Midbrain (tissue), 1 donor: ENCODE measurements around the gene CRTC1.

Experiments
- DNase-seq: peaks from one replicate; lab custom pipeline; 2025; lab: John Stamatoyannopoulos, UW

CRTC1 gene

DNA sequence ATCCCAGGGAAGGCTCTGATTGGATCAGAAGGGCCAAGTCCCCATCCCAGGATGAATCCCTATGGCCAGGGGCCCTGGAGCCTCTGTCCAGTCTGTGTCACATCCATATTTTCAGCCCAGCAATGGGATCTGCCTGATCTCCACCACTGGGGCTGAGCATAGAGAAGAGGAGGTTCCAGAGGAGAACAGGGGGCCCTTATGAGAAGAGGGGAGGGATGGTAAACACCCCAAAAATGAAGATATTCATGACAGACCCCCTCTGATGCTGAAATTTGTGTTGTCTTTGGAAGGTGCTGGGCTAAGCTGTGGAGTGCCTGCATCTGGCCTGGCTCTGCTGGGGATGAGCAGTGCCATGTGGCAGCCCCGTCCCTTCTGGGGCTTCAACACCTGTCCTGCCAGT, 32.2 kb upstream of the CRTC1 start:
- DNase-seq, result no peak

DNA sequence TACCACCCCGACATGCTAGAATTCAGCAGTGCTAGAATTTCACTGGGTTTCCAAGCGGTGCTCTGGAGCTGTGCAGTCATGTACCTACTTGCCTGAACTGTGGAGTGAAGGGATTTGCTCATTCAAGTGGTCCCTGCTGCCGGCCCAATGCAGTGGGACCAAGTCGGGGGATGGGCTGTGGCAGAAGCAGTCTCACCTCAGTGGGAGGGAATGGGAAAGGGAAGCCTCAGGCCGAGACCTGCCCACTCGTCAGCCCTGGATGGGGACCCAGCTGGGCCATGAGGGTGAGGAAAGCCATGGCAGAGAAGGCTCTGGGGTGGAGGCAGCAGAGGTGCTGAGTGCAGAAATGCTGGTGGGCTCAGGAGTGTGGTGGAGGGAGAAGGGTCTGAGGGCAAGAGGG, 31.7 kb upstream of the CRTC1 start:
- DNase-seq, result no peak

DNA sequence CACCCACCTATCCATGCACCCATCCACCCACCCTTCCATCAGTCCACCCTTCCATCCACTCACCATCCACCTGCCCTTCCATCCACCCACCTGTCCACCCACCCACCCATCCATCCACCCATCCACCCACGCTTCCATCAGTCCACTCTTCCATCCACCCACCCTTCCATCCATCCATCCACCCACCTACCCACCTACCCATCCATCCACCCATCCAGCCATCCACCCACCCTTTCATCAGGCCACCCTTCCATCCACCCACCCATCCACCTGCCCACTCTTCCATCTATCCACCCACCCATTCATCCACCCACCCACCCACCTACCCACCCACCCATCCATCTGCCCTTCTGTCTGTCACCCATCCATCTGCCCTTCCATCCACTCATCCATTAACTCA, 29.6 kb upstream of the CRTC1 start:
- DNase-seq, result no peak

DNA sequence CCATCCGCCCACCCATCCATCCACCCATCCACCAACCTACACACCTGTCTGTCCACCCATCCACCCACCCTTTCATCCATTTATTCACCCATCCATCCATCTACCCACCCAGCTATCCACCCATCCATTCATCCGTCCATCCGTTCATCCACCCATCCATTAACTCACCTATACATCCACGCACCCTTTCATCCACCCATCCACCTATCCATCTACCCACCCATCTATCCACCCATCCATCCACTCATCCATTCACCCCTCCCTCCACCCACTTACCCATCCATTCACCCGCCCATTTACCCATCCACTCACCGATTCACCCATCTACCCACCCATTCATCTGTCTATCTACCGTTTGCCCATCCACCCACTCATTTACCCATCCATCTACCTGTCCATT, 29.0 kb upstream of the CRTC1 start:
- no peak for DNase-seq

DNA sequence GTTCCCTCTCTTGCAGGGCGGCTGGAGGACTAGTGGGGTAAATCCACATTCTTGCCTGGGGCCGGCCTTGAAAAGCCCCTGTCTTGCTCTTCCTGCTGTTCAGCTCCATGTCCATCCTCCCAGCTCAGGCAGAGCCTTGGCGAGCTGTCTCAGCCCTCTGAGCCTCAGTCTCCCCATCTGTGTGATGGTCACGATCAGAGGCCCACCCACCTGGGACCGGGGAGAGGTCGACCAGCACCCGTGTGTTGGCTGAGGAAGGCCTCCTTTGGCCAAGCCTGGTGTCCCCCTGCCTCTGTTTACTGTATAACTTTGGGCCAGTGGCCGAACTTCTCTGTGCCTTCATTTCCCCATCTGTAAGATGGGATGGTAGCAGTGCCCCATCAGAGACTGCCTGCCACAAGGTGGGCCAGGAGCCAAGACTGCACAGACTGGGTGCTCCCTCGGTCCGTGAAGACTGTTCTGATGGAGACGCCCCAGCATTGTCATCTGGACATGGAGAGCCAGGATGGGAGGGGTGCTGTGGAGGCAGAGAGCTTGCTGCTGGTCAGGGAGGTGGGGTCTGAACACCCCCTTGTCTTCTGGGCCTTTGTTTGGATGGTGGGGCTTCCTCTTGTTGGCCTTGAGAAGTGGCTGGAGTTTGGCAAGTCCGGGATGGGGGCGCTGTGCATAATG, 28.2 kb upstream of the CRTC1 start:
- no peak for DNase-seq

DNA sequence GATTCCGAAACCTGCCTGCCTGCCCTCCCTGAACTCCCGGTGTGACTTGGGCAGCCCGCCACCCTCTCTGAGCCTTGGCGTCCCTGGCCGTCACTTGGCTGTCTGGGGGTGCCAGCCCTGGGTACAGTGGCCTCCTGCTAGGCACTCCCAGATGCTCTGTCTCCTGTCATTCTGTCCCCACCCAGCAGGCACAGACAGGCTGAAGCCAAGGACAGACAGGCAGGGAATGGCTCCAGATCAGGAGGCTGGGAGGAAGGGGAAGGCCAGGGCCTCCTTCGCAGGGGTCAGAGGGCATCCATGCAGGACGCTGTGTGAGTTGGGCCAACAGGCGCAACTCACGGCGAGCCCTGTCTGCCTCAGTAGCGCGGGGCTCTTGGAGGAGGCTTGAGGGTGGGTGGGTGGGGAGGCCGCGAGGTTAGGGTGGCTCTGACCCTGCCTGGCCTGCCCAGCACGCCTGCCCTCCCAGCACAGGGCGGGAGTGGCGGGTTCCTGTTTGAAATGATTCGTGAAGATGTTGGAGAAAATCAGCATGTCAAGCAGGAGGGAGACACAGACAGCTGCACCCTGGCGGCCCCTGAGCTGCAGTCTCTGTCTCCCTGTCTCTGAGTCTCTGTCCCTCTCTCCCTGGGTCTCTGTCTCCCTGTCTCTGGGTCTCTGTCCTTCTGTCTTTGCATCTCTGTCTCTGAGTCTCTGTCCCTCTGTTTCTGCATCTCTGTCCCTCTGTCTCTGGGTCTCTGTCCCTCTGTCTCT, 27.0 kb upstream of the CRTC1 start:
- no peak for DNase-seq

DNA sequence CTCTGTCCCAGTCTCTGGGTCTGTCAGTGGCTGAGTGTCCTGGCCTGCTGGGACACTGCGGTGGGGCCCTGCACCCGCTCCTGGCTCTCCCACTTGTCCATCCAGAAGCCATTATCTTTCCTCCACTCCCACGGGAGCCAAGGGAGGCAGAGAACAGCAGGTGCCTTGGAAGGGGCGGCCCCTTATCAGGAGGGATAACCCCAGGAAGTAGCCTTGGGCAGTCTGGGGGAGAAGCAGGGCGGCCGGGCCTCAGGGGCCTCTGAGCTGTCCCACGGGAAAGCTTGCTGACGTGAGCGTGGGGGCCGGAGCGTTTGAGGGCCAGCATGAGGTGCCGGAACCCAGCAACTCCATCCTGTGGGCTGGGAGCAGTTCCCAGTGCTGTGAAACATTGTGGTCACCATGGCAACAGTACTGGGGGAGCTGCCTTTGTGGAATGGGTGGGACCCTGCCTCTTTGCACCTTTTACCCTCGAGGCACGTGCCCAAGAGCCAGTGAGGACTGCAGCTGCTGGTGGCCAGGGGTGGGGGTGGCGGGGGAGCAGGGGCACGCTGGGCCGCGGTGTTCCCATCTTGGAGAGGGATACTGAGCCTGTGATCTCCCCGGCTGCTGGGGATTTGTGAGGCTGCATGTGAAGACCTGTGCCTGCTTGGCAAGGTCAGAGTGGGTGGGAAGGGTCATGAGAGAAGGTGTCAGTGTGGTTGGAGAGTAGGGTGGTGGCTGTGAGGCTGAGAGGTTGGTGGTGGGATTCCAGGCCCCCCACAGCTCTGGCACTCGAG, 25.7 kb upstream of the CRTC1 start:
- DNase-seq, result no peak

DNA sequence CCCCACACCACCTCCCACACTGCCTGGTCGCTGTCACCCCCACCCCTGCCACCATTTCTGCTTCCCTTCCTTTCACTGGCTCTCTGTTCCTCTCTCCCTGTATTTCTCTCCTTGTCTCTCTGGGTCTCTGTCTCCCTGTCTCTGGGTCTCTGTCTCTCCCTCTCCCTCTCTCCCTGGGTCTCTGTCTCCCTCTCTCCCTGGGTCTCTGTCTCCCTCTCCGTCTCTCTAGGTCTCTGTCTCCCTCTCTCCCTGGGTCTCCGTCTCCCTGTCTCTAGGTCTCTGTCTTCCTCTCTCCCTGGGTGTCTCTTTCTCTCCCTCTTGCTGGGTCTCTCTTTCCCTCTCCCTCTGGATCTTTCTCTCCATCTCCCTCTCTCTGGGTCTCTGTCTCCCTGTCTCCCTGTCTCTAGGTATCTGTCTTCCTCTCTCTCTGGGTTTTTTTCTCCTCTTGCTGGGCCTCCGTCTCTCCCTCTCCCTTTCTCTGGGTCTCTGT, 25.1 kb upstream of the CRTC1 start:
- no peak for DNase-seq

DNA sequence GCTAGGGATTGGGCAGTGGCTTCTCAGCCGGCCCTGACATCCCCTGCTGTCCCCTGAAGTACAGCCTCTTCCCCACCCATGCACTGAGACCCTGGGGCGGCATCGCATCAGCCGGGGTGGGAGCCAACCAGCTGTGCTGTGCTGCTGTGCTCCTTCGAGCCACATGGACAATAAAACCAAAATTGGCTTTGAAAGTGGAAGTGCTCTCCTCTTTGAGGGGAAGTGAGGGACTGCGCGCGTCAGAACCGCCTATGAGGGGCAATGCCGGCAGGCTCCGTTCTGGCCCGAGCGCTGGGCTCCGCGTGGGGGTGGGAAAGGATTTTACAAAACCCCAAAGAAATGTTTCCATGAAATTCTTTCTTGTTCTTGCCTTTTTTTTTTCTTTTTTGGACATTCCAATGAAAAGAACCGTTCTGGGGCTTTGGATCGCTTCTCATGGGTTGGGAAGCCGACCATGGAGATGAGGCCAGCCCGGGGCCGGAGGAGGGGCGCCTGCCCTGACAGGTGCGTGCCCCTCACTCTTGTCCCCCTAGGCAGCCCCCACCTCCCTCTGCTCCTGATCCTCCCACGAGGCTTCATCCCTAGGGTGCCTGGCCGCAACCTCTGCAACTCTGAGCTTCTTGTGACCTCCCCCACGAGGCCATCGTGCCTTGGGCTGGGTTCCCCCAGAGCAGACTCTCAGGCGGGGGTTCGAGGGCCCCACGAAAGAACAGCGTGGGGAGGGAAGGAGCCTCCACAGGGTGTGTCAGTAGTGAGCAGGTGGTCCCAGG, 24.0 kb upstream of the CRTC1 start:
- peak; percentile 30 for DNase-seq

DNA sequence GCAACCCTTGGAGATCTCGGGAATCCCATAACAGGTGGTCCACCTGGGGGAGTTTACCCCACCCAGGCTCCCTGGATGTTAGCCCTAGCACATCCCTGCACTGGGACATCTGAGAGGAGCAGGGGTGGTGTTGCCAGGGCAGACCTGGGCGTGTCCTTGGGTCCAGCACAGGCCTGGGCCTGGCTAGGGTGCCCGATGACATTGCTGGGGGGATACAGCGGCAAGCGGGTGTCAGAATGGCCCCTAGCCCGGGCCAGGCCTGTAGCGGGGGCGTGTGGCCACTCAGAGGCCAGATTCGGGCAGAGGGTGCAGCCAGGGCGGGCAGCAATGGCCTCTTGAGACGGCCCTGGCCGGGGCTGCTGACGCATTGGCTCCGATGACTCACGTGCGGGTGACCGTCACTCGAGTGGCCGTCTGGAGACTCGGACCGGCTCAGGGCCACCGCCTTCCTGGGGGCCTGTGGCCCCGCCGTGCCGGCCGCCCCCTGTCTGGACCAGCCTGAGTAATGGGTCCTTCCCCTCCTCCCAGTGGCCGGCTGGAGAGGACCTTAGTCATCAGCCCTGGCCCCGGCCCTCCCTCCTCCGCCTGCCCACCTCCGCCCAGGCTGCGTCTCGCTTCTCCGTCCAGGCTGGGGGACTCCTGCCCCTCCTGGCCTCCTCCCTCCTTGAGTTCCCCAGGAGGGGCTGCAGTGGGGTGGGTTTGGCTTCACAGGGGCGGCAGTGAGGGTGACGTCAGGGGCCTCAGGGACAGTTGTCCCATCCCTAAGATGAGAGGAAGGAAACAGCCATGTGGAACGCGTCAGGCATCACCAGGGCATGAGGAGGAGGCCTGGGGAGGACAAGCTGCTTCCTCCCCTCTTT, 23.2 kb upstream of the CRTC1 start:
- no peak for DNase-seq

DNA sequence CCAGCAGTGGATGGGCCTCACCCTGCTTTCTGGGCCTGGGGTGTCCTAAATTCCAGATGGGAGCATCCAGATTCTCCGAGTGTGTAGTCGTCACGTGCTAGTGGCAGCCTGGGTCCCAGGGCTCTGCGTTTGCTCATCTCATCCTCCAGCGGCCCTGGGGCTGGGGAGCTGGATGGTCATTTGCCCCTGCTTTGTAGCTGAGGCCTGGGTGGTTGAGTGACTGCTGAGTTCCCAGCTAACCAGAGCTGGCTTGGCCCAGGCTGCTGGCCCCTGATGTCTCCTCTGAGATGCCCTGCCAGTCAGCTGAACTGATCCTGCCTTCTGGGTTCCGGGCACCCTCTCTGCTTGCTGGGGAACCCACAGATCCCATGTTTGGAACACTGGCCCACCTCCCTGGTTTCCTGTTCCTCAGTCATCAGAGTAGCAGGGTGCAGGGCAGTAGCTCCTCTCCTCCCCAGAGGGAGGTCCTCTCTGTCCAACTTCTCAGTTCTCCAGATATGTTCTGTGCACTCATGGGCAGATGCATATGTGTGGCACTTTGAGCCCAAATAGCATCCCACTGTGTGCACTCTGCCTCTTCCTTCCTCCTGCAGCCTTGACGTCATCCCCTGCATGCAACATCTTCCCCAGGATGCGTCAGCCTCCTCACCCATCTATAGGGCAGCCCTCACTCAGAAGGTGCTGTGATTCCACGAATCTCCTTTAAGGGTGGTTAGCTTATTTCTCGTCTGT, 22.4 kb upstream of the CRTC1 start:
- DNase-seq, result no peak

DNA sequence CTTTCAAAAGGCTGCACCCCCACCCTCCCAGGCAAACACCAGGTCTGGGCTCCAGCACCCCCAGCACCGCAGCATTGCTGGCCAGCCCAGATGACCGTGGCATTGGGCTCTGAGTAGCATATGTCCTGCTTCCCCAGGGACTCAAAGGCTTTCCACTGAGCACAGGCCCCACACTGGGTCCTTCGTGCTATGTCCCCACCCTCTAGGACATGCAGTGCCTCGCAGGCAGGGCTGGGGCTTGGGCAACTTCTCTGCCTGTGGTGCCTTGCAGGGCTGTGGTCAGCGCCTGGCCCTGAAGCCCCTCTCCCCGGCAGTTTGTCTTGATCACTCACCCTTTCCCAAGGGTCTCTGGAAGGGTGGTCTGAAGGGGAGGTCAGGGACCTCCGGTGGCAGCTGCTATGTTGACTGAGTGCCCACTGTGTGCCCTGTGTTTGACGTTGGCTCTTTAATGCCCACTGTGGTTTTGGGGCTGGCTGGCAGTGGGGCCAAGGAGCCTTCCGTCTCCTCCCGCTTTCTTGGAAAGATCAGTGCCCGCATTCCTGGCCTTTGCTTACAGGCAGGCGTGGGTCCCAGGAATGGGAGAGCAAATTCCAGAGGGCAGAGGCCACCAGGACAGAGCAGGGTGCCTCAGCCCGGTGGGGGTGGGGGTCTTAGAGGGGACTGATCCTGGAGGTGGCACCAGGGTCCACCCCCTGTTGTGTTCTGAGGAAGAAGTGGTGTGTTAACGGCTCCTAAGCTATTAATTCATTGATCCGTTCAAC, 20.3 kb upstream of the CRTC1 start:
- DNase-seq, result no peak

DNA sequence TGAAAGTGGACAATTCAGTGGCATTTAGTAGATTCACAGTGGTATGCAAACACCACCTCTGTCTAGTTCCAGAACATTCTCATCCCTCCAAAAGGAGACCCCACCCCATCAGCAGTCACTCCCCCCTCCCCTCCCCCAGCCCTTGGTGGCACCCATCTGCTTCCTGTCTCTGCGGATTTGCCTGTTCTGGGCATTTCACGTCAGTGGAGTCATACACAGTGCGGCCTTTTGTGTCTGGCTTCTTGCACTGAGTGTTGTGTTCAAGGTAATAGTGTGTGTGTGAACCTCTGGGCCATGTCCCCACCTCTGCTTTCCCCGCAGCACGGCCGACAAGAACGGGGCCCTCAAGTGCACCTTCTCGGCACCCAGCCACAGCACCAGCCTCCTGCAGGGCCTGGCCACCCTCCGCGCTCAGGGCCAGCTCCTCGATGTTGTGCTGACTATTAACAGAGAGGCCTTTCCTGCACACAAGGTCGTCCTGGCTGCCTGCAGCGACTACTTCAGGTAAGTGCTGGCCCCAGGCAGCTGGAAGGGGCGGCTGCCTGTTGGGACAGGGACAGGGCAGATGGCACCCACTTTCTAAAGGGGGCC, 19.4 kb upstream of the CRTC1 start:
- DNase-seq, result no peak

DNA sequence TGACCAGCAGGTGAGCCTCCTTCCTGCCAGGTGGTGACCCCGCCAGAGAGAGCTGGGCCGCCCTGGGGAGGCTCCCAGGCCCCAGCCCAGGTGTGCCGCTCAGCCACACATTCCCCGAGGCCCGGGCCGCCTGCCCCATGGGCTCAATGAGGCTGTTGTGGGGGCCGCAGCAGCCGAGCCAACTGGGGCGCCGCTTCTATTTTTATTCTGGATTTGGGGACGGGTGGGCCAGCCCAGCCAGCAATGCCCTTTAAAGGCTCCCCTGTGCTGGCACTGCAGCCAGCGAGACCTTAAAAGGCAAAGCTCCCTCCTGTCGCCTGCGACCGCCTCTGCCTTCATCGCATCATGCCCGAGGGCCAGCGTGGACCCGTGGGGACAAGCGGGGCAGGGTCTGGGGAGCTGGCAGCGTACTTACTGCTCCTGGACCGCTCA, 17.7 kb upstream of the CRTC1 start:
- DNase-seq, result no peak

DNA sequence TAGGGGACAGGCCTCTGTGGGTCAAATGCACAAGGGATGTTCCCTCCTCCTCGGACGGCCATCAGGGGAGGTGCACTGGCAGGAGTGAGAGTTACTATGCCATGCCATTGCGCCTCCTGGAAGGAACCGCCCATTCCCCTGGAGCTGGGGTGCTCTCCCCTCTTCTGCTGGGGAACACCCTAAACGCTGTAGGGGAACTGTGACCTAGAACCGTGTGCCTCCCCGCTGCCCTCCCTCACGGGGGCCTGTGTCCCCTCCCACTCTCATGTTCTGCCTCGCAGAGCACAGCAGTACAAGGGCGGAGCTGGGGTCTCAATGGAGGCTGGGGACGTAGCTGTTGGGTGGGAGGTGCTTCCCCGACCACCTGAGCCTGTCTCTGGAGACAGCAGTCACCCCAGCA, 17.2 kb upstream of the CRTC1 start:
- no peak for DNase-seq

DNA sequence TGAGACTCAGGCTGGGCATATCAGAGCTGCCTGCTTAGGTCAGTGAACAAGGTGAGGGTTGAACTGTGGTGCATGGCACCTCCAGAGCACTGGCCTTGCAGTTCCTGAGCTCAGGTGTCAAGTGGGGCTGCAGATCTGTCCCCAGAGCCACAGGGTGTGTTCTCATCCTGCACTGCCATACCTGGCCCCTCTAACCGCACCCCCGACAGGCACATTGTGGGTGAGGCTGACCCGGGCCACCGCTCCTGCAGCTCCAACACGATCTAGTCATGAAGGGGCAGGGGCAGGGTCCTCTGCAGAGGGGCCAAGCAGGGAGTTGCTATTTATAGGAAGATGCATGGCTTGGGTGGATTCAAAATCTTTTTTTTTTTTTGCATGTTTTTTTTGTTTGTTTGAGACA, 16.7 kb upstream of the CRTC1 start:
- no peak for DNase-seq

DNA sequence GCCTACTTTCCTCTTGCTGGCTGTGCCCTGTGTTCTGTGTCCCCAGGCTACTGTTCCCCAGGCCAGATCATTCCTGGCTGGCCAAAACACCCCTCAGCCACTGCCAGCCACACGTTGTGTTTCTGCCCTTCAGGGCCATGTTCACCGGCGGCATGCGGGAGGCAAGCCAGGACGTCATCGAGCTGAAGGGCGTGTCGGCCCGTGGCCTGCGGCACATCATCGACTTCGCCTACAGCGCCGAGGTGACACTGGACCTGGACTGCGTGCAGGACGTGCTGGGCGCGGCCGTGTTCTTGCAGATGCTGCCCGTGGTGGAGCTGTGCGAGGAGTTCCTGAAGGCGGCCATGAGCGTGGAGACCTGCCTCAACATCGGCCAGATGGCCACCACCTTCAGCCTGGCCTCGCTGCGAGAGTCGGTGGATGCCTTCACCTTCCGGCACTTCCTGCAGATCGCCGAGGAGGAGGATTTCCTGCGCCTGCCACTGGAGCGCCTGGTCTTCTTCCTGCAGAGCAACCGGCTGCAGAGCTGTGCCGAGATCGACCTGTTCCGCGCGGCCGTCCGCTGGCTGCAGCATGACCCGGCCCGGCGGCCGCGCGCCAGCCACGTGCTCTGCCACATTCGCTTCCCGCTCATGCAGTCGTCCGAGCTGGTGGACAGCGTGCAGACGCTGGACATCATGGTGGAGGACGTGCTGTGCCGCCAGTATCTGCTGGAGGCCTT, 15.8 kb upstream of the CRTC1 start:
- DNase-seq, result no peak

DNA sequence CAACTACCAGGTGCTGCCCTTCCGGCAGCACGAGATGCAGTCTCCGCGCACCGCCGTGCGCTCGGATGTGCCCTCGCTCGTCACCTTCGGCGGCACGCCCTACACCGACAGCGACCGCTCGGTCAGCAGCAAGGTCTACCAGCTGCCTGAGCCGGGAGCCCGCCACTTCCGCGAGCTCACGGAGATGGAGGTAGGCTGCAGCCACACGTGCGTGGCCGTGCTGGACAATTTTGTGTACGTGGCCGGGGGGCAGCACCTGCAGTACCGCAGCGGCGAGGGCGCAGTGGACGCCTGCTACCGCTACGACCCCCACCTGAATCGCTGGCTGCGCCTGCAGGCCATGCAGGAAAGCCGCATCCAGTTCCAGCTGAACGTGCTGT, 15.2 kb upstream of the CRTC1 start:
- no peak for DNase-seq
